Measurements from ENCODE around the gene OFD1.
"Not testable (repeated sequence)": the region's sequence is repeated elsewhere in the genome, so short reads cannot be mapped to it uniquely, and the experiment has no call there.

OFD1 gene

DNA sequence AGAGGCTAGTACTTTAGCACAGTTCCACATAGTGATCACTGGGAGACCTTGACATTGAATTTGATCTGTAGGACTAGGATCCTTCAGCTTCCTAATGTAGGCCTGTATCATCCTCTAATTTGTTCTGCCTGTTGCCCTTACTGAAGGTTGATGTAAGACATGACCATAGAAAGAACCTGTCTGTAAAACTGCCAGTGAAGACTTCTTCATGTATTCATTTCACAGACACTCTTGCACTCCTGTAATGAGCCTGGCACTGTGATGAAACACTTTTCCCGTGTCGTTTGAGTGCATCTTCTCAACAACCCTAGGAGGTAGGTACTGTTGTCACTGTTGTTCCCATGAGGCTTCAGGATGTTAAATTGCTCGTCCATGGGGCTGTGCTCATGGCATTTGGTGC is 31.0 kb upstream of the OFD1 start:
- DNase-seq, result no peak

DNA sequence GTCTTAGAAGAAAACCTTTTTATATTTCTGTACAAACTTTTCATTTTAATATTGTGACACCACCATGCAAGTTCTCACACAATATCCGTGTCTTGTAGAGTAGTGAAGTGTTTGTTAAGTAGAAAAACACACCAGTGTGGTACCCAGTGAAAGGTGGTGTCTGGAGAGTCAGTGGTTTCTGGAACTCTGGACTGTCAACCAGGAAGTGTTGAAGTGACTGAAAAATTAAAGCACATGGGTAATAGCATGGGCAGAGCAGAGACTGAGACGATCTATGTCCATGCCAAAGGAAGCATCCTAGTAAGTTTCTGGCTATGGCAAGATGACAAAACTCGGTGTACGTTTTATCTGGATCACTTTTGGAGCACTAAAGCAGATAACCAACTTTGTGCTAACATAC is 23.4 kb upstream of the OFD1 start:
- DNase-seq, result no peak

DNA sequence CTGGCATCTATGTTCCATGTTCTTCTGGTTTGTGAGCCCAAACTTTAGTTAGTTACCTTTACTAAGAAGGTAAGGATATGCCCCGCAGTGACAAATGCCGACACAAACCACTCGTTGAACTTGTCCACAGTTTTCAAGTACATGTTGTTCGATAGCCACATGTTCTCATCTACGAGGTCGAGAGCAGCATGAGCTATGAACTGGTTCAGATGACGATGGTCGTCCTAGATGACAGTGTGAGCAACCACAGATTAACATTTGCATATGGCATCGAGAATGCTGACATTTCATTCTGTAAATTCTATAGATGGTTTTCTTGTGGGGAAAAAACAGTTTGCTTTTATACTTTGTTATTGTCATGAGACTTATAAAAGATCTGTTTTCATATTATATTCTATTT is 18.1 kb upstream of the OFD1 start:
- no peak for DNase-seq

GRCh38 chrX:13716905-13717304 is 17.6 kb upstream of the OFD1 start:
- DNase-seq, result no peak

DNA sequence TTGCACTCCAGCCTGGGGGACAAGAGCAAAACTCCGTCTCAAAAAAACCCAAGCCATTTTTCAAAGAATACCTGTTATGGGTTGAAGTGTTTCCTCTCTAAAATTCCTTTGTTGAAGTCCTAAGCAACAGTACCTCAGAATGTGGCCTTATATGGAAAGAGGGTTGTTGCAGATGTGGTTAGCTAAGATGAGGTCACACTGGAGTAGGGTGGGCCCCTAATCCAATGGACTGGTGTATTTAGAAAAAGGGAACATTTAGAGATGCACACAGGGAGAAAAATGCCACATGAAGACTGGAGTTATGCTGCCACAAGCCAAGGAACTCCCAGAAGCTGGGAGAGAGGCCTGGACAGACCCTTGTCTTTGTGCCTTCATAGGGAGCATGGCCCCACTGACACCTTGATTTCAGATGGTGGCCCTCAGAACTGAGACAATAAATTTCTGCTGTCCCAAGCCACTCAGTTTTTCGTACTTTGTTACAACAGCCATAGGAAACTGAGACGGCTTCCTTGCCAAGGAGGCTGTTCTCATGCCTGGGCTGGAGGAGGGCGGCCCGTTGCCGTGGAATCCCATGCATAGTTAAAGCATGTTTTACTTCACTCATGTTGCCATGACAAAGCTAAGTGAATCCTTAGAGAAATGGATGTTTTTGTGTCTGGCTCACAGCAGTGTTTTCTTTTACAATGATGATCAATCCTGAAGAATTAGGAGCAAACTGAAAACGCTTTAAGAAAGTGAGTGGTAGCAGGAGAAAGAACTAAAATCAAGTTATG is 16.7 kb upstream of the OFD1 start:
- DNase-seq, result no peak

GRCh38 chrX:13719192-13719856 is 15.2 kb upstream of the OFD1 start:
- DNase-seq, result no peak

DNA sequence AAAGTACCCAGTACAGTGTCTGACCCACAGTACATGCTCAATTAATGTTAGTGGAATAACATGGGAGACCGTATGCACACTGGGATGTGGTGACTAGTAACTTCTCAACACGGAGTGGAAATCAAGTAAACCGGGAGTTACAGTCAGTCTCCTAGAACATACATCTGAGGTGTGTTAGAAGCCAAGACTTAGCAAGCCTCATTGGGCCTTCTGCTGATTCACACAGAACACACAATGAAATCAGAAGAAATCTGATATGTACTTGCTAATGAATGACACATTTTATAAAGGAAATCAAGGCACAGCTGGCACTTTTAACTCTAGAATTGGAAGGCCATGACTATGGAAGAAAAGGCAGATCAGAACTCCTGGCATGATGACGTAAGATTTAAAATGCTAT is 13.2 kb upstream of the OFD1 start:
- no peak for DNase-seq

- DNase-seq, result no peak
These were observed 12.6 kb upstream of the OFD1 start for GRCh38 chrX:13721819-13722519.

DNA sequence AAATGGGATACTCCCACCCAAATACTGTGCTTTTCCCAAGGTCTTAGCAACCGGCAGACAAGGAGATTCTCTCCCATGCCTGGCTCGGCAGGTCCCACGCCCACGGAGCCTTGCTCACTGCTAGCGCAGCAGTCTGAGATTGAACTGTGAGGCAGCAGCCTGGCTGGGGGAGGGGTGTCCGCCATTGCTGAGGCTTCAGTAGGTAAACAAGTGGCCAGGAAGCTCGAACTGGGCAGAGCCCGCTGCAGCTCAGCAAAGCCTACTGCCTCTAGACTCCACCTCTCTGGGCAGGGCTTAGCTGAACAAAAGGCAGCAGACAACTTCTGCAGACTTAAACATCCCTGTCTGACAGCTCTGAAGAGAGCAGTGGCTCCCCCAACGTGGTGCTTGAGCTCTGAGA is 9.7 kb upstream of the OFD1 start:
- not testable (repeated sequence) for DNase-seq

DNA sequence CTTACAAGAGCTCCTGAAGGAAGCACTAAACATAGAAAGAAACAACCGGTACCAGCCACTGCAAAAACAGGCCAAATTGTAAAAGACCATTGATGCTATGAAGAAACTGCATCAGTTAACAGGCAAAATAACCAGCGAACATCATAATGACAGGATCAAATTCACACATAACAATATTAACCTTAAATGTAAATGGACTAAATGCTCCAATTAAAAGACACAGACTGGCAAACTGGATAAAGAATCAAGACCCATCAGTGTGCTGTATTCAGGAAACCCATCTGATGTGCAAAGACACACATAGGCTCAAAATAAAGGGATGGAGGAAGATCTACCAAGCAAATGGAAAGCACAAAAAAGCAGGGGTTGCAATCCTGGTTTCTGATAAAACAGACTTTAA is 8.0 kb upstream of the OFD1 start:
- not testable (repeated sequence) for DNase-seq

GRCh38 chrX:13730523-13730922 is 4.0 kb upstream of the OFD1 start:
- DNase-seq, result not testable (repeated sequence)

GRCh38 chrX:13732246-13733067 is 2.1 kb upstream of the OFD1 start:
- DNase-seq, result no peak

- no peak for DNase-seq
These were observed 1.0 kb upstream of the OFD1 start for GRCh38 chrX:13733506-13733905.

- no peak for DNase-seq
These were observed 7.1 kb downstream of the OFD1 start for GRCh38 chrX:13741695-13742094.

GRCh38 chrX:13742397-13743176 is 8.0 kb downstream of the OFD1 start:
- DNase-seq, result no peak

GRCh38 chrX:13747836-13748235 is 13.3 kb downstream of the OFD1 start:
- peak; percentile 13 for DNase-seq

DNA sequence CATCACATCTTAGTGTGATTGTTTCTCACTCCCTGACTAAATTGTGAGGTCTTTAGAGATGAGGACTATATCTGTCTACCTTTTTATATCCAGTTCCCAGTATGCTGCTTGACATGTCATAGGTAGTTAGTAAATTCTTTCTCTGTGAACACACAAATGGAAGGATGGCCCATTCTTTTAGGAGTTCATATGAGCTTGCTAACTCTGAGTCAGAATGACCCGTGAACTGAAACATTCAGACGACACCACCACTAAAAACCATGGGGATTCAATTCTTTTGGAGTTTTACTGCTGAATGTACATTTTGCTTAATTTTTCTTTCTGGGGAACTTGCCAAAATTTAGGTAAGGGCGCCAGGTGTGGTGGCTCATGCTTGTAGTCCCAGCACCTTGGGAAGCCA is 13.9 kb downstream of the OFD1 start:
- DNase-seq, result no peak

DNA sequence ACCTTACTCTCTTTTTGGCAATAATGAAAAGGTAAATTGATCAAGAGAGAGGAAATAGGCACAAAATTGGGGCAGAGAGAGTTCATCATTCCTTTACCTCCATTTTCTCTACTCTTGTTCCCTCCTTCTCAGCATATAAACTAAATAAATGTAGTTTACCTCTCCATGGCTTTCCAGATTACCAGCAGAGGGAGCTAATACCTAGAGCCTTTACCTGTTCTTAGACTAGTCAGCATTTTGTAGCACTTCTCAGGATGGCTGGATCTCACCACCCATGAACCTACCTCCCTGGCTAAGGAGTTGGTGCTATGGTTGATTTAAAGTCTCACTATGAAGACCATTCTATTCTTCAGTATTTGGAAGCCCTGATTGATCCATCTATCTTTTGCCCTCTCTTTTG is 15.7 kb downstream of the OFD1 start:
- peak; percentile 13 for DNase-seq

GRCh38 chrX:13750812-13751211 is 16.3 kb downstream of the OFD1 start:
- DNase-seq, result no peak

DNA sequence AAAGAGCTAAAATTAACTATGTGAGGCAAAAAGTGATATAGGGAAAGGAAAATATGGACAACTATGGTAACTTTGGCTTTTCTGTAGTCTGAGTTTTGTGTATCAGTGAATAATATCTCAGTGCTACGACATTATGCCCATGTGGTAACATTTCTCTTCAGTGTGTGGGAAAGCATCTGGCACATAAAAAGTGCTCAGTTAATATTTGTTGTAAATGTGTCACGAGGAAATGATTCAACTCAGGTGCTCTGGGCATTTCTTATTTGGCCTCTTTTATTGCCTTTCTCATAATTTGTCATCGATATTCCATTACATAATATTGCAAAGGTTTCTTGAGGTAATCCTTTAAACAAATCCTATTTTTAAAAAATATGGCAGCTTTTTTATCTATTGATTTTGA is 17.6 kb downstream of the OFD1 start:
- no peak for DNase-seq

- DNase-seq, result peak; percentile 36
These were observed 18.1 kb downstream of the OFD1 start for GRCh38 chrX:13752646-13753045.

DNA sequence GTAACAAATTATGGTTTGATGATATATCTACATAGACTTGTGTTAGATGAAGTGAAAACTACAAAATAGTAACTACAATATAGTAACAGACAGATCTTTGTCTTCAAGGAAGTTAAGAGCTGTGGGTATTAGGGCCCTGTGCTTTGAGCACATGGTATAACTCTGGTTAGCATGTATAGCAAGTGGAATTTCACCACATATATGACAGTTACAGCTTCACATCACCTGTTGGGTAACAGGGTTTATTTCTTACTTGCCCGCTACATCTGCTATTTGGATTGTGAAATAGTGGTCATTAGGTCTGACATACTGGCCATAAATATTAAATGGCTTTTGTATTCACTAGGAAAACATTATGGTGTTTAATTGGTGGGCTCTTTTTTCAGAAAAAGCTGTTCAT is 20.2 kb downstream of the OFD1 start:
- DNase-seq, result no peak
